ENCODE measurements around the gene HERC3.

The HERC3 gene

GRCh38 chr4:88747351-88747750 is 155.1 kb downstream of the HERC3 start:
- DNase-seq (ENCODE audit: low spot score) = no peak

- no peak for DNase-seq (ENCODE audit: low spot score)
Observed at GRCh38 chr4:88750369-88750768, 158.1 kb downstream of the HERC3 start.

- no peak for DNase-seq (ENCODE audit: low spot score)
Observed at GRCh38 chr4:88751258-88752075, 159.2 kb downstream of the HERC3 start.

- DNase-seq (ENCODE audit: low spot score) = no peak
Observed at GRCh38 chr4:88752076-88752463, 159.8 kb downstream of the HERC3 start.

GRCh38 chr4:88752754-88753153 is 160.5 kb downstream of the HERC3 start:
- DNase-seq (ENCODE audit: low spot score) = no peak

- DNase-seq (ENCODE audit: low spot score) = no peak
Observed at GRCh38 chr4:88753658-88754571, 161.6 kb downstream of the HERC3 start.

GRCh38 chr4:88754796-88755195 is 162.5 kb downstream of the HERC3 start:
- no peak for DNase-seq (ENCODE audit: low spot score)

GRCh38 chr4:88755454-88755853 is 163.2 kb downstream of the HERC3 start:
- DNase-seq (ENCODE audit: low spot score) = no peak

GRCh38 chr4:88756149-88756548 is 163.9 kb downstream of the HERC3 start:
- no peak for DNase-seq (ENCODE audit: low spot score)

GRCh38 chr4:88757067-88757466 is 164.8 kb downstream of the HERC3 start:
- DNase-seq (ENCODE audit: low spot score) = no peak

- no peak for DNase-seq (ENCODE audit: low spot score)
Observed at GRCh38 chr4:88757776-88758175, 165.5 kb downstream of the HERC3 start.
